GM19099 (cell line): ENCODE results near the gene PDS5B.

Experiments
- POLR2A ChIP-seq: IDR thresholded peaks from 3 replicates; pipeline ENCODE4 v1.6.1; 2011; ENCODE audit warnings: low read depth; ENCODE audit not compliant: insufficient read length; ENCODE audit errors: extremely low read depth

Gene PDS5B, protein sequence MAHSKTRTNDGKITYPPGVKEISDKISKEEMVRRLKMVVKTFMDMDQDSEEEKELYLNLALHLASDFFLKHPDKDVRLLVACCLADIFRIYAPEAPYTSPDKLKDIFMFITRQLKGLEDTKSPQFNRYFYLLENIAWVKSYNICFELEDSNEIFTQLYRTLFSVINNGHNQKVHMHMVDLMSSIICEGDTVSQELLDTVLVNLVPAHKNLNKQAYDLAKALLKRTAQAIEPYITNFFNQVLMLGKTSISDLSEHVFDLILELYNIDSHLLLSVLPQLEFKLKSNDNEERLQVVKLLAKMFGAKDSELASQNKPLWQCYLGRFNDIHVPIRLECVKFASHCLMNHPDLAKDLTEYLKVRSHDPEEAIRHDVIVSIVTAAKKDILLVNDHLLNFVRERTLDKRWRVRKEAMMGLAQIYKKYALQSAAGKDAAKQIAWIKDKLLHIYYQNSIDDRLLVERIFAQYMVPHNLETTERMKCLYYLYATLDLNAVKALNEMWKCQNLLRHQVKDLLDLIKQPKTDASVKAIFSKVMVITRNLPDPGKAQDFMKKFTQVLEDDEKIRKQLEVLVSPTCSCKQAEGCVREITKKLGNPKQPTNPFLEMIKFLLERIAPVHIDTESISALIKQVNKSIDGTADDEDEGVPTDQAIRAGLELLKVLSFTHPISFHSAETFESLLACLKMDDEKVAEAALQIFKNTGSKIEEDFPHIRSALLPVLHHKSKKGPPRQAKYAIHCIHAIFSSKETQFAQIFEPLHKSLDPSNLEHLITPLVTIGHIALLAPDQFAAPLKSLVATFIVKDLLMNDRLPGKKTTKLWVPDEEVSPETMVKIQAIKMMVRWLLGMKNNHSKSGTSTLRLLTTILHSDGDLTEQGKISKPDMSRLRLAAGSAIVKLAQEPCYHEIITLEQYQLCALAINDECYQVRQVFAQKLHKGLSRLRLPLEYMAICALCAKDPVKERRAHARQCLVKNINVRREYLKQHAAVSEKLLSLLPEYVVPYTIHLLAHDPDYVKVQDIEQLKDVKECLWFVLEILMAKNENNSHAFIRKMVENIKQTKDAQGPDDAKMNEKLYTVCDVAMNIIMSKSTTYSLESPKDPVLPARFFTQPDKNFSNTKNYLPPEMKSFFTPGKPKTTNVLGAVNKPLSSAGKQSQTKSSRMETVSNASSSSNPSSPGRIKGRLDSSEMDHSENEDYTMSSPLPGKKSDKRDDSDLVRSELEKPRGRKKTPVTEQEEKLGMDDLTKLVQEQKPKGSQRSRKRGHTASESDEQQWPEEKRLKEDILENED (N-terminal part only)

DNA sequence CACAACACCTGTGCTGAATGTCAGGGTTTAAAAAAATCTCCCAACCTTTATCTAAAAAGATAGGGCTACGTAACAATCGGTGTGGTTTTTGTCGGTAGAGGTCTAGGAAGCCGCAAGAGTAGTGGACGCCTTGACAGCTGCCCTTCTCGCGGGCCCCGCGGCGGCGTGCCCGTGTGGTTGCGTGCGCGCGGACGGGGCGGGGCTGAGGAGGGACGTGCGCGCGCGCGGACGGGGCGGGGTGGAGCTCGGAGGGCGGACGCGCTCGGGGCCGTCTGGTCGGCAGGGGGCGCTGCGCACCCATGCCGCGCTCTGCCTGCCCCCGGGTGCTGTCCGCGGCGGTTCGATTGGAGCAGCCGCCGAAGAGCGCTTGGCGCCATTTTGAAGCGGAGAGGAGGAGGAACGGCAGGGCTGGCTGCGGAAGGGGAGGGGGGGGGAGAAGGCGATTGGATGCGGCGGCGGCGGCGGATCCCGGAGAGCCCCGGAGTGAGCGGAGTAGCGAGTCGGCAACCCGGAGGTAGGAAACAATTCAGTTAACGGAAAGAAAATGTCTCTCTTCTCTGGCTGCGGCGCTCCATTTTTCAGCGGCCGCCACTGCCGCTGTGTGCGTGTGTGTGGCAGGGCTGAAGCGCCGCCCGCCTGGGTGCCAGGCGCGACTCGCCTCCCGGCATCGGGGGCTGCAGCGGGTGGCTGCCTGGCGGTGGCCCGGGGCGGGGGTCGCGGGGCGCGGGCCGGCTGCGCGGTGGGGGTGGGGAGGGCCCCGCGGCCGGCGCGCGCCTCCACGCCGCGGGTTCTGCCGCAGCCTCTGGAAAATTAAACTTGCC lies at the start of gene PDS5B:
PDS5B (plus strand) TSS at position 373 of the 821 bp plus-strand sequence. CDS start 62,321 bp downstream, outside the sequence.
- TF ChIP-seq POLR2A: peak; percentile 77

DNA sequence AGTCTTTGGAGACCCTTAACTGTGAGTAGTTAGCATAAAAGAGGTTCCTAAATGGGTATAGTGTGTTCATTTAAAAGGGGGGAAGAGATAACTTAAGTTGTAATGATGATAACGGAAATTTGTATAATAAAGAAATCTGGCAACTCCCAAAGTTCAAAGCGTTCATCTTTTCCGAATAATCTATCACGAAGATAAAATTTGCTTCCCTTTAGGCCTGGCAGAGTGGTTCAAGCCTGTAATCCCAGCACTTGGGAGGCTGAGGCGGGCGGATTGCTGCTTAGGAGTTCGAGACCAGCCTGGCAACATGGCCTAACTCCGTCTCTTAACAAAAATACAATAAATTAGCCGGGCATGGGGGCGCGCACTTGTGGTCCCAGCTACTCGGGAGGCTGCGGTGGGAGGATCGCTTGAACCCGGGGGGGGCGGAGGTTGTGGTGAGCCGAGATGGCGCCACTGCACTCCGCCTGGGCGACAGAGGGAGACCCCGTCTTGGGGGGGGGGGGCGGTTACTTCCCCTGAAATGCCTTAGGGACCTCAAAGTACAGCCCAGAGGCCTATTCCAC lies 48.6 kb upstream of the PDS5B start:
- TF ChIP-seq POLR2A: no peak

- TF ChIP-seq POLR2A: no peak
These were observed 48.1 kb upstream of the PDS5B start for GRCh38 chr13:32538143-32538620.

- peak; percentile 76 for TF ChIP-seq POLR2A
These were observed 47.5 kb upstream of the PDS5B start, which contains the start of gene N4BP2L2 for GRCh38 chr13:32538621-32539246. Gene N4BP2L2, minus strand, starts transcription at chr13:32538795. Its CDS starts 1,768 bp downstream, at chr13:32537027.

DNA sequence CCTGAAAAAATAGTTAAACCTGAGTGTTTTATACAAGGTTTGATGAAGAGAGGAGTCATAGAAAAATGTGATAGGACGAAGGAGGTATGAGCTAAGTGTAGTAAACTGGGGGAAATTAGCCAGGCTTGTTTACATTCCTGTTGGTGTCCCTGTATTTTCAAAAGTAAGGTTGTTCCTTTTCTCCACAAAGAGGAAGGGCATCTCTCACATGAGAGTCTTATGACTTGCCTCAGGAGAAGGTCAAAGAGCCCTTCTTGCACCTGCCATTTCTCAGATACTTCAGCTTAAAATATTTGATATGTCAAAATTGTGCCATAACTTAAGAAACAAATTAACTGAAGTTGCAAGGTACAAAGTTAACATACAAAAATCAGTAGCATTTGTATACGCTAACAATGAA lies 44.0 kb upstream of the PDS5B start:
- TF ChIP-seq POLR2A: no peak

DNA sequence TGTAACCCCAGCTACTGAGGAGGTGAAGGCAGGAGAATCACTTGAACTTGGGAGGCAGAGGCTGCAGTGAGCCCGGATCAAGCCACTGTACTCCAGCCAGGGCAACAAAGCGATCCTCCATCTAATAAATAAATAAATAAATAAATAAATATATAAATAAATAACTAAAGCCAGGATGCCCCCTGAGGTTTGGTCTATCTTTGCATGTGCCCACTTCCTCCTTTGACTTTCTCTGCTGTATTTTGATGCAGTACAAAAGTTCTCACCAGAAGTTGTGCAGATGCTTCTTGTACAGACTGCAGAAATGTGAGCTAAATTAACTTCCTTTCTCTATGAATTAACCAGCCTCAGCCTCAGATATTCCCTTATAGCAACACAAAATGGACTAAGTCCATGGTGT lies 41.2 kb upstream of the PDS5B start:
- no peak for TF ChIP-seq POLR2A

DNA sequence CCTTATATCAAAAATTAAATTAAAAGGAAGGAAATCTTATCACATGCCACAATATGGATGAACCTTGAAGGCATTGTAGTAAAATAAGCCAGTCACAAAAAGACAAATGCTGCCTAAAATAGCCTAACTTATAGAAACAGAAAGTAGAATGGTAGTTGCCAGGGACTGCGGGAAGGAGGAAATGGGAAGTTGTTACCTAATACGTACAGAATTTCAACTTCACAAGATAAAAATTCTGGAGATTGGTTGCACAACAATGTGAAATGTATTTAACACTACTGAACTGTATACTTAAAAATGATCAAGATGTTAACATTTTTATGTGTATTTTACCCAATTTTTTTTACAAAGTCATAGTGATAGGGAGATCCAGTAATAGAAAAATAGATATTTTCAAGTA lies 37.4 kb upstream of the PDS5B start:
- no peak for TF ChIP-seq POLR2A

DNA sequence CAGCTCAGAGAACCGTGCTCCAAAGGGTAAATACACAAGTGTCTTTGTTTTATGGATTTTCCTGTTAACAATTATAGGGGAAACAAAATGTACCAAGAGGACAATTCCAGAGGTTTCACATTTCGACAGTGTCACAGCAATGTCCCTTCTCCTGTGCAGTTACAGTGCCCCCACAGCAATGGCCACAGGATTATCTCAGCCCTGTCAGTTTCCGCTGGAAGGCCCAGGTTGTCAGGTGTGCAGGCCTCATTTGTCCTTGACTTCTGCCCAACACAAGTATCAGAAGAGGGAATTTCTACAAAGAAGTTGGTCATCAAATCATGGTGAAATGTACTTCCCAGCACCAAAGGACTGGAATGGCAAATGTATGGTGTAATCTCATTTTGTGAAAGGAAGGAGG lies 36.5 kb upstream of the PDS5B start:
- no peak for TF ChIP-seq POLR2A

- TF ChIP-seq POLR2A: no peak
These were observed 32.5 kb upstream of the PDS5B start for GRCh38 chr13:32553720-32554119.

GRCh38 chr13:32555613-32556012 lies 30.6 kb upstream of the PDS5B start:
- TF ChIP-seq POLR2A: no peak

DNA sequence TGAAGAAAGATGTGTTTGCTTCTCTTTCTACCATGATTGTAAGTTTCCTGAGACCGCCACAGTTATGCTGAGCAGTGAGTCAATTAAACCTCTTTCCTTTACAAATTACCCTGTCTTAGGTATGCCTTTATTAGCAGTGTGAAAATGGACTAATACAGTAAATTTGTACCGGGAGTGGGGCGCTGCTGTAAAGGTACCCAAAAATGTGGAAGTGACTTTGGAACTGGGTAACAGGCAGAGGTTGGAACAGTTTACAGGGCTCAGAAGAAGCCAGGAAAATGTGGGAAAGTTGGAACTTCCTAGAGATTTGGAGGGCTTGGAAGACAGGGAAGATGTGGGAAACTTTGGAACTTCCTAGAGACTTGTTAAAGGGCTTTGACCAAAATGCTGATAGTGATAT lies 9.2 kb upstream of the PDS5B start:
- TF ChIP-seq POLR2A: no peak

DNA sequence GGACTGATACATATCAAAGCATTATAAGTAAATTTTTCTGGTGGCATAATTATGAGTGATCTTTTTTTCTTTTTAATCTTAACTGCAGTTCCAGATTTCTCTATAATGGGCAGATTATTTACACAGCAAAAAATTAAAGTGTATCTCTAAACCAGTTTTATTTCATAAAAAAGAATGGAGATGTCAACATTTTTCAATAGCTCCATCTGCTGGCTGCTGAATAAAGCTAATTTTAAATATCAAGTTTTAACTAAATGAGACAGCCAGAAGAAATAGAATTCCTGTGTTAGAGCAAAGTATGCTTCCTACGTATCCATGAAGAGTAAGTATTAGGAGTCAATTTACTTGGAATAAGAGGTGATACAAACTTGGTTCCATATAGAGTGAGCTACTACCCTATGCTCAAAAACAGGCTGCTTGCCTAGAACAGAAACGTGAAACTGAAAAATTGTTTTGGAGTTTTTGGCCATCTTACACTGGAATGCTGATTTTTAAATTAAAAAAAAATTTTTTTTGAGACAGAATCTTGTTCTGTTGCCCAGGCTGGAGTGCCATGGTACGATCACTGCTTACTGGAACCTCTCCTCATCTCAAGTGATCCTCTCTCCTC lies 5.0 kb upstream of the PDS5B start:
- TF ChIP-seq POLR2A: no peak

- TF ChIP-seq POLR2A: no peak
These were observed 4.0 kb upstream of the PDS5B start for GRCh38 chr13:32582281-32582680.

GRCh38 chr13:32582991-32583390 lies 3.3 kb upstream of the PDS5B start:
- no peak for TF ChIP-seq POLR2A
